CD4-positive, alpha-beta T cell treated with Interleukin-6 for 4 hours (primary cell): ENCODE data around the gene DLG1.
A peak's percentile ranks its signal among the peaks of the same experiment; 100 is the strongest.

Experiments
- DNase-seq: peaks from one replicate; pipeline ENCODE4 v3.0.0-alpha.2; 2020; ENCODE audit warnings: mixed read lengths

DLG1 gene

DNA sequence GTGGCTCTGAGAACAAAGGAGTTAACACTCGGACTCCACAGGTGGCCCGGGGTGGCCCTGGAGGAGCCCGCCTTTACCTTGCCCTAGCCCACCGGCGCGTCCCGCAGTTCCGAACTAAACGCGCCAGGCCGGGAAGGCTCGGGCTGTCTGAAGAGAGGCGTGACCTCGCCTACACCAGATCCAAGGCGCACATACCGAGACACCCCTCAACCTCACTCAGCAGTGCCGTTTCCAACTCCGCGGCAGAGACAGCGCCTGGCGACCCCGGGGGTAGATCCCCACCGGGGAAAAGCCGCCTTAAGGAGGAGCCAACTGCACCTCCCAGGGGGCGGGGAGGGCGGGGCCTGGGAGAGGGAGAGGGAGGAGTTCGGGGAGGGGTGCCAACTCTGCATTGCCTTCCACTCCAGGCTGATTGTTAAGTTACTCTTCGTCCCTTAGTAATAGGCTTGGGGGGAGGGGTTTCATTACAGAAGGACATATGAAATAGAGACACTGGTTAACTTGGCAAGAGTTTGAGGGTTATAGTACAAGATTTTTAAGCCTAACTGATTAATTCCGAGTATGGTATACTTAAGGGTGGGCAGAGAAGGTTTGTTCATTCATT lies at the start of gene DLG1:
Gene DLG1 (minus strand): TSS at position 272 of the 604 bp plus-strand sequence. CDS start 1,408 bp downstream, outside the sequence.
- peak; percentile 90 for DNase-seq

DNA sequence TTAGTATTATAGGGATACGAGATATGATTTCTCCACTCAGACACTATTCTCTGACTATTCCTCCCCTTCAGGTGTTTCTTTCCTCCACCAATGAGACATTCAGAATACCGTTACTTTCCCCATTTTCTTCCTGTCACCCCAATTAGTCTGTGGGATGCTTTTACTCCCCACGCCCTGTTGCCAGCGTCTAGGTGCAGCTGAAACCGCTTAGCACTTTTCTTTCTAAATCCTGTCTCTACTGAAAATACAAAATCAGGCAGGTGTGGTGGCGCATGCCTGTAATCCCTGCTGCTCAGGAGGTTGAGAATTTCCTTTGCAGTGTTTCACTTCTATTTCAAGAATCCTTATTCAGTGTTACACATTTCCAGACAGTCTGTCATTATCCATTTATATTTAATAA lies 49.6 kb upstream of the DLG1 start:
- DNase-seq: no peak

GRCh38 chr3:197345390-197345789 lies 47.0 kb upstream of the DLG1 start:
- DNase-seq: no peak

GRCh38 chr3:197344582-197345318 lies 46.3 kb upstream of the DLG1 start:
- DNase-seq: no peak

- DNase-seq: no peak
These were observed 45.4 kb upstream of the DLG1 start for GRCh38 chr3:197343656-197344408.

GRCh38 chr3:197343111-197343510 lies 44.7 kb upstream of the DLG1 start:
- DNase-seq: no peak

DNA sequence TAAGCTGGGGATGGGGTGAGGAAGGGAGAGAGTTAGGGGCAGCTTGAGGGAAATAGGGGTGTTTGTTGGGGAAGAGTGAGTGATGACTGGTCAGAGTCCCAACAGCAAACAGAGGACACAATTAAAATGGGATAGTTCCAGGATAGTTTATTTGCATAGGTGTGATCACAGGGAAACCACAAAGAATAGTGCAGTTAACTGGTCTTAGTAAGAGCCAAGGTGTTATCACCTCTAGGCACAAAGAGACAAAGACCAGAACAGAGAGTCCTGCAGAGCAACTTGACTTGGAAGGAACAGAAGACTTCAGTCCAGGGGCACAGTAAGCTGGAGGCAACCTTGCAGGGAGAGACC lies 42.1 kb upstream of the DLG1 start:
- DNase-seq: no peak

DNA sequence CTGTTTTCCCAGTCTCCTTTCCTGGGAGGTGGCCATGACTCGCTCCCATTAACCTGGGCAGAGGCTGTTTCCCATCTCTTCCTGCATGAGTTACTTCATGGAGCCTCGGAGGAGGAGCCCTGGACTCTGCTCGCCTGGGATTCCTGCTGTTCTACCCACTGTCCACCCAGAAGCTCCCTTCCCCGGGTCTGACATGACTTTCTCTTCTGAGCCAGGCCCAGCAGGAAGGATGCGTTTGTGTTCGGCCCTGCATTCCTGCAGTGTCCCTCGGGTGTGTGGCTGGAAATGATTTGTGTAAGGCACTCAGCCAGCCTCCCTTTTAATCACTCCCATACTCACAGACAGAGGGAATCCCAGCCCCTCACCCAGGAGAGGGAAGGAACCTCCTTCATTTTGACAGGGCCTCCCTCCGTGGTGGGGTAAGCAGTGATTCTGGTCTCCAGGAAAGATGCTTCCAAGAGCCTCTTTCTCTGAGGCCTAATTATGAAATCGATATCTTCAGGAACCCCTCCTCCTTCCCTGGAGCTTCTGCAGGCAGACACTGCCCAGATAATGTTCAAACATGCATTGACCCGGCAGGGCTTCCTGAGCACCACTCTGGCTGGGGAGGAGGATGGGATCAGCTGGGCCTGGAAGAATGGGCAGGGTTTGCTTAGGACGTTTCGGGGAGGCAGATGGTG lies 41.6 kb upstream of the DLG1 start:
- no peak for DNase-seq

GRCh38 chr3:197338586-197338985 lies 40.2 kb upstream of the DLG1 start:
- DNase-seq: no peak

DNA sequence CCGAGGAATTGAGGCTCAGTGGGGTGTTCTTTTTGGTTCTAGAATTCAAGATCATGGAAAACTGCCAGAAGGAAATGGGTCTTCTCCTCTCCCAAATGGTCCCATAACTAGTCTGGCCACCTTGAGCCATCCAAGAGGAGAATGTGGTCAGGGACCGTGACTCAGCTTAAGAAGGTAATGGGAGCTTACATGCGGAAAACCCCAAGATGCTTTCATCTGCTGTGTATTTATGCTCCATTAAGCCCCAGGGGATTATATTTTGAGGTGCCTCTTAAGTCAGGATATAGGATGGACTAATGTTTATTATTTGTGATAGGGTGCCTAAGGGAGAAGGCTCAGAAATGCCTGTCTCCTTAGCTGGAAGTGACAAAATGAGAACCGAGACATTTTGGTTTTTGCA lies 39.2 kb upstream of the DLG1 start:
- no peak for DNase-seq

DNA sequence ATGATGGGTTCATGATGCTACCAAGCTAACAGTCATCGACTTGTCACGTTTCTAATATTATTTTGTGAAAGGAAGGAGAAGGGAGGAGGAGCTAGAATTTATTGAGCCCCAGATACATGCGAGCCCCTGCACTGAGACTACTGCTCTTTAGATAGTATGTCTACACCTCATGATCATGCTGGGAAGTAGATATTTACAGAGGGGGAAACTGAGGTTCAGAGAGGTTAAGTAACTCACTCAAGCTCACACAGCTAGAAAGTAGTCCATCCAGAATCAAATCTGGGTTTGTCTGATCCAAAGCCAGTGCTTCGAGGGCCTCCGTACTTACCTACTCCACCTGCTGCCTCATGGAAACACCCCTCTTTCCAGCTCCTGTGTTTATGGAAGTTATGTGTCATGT lies 38.8 kb upstream of the DLG1 start:
- DNase-seq: no peak

DNA sequence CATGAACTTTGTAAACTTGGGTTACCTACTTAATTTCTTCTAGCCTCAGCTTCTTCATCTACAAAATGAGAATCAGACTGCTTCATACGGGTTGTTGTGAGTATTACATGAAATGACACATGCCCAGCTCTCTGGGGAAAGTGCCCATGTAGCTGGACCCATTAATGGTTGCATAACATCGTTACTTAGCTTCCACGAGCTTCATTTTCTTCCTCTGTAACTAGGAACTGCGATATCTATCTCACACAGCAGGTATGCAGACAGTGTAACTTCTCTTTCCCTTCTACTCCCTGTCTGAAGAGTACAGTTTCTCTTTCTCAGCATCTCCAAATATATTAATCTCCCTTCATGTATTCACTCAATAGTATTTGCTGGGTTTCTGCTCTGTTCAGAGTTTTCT lies 37.9 kb upstream of the DLG1 start:
- DNase-seq: no peak

DNA sequence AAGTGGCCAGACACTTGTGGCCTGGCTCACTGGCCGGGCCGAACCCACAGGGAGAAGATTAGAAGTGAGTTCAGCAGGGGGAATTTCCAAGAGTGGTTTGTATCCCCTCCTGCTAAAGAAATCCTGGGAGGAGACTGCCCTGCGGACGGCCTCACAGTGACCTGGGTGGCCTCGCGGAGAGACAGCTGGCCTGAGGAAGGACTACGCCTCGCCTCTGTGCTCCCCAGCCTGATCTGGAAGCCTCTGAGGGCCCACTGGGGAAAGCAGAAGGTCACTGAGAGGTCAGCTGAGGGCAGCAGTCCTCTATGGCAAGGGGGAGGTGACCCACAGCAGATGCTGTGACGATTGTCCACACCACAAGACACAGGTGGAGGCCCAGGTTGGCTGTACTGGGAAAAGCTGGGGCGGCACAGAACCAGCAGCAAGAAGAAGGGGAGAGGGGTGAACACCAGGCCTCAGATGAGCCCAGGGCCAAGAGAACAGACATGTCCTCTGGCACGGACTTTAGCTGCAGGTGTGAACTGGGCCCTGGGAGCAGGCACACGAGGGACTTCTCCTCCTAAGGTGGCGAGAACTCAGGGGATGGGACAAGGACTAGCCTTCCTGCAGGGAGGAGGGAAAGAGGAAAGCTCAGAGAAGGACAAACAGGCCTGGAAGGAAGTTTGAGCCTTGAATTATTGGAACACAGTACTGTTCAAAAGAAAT lies 37.2 kb upstream of the DLG1 start:
- DNase-seq: no peak

DNA sequence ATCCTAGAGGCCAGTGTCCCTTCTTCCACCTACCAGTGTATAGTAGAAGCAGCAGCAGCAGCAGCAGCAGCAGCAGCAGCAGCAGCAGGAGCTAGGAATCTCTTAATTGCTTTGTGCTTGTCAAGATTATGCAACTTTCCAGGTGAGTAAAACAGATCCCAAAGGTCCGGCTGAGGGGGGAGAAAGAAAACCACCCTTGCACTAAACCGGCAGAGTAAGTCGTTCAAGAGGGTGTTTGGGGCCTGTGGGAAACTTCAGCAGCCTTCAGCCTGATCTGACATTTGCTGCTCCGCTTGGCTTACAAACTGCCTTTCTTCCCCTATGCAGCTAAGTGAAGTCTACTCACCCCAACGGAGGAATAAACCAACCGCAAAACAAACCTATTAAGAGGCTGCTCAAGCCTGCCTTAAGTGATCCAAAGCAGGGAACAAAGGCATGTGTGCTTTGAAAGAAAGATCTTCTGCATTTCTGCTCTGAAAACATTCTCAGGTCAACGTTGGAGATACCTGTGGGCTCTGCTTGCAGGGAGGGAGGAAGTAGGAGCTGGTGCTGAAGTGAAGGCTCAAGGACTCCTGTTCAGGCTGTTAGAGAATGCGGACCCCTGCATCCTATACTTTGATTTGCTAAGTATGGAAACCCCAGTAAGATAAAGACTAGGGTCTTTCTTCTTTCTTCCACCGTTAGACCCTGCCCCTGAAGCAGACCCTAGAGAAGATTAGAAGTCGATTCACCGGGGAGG lies 35.7 kb upstream of the DLG1 start:
- DNase-seq: no peak

GRCh38 chr3:197331131-197331530 lies 32.7 kb upstream of the DLG1 start:
- DNase-seq: no peak

GRCh38 chr3:197329382-197329781 lies 31.0 kb upstream of the DLG1 start:
- no peak for DNase-seq

- no peak for DNase-seq
These were observed 29.8 kb upstream of the DLG1 start for GRCh38 chr3:197328198-197328597.

DNA sequence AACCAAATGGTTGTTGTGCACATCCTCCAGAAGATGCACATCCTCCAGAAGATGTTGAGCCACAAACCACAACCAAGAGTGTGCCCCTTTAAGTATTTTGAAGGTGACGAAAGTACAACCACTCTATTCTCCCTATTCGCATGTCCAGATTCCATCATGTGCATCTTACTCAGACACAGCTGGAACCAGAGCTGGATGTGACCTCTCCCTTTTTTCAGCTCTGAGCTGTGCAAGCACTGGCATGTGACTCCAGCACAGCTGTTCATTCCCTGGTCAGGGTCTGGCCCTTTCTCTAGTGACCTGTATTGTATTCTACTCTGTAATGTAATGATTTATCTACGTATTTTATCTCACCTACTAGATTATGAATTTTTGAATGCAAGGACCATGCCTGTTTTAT lies 29.3 kb upstream of the DLG1 start:
- DNase-seq: no peak

DNA sequence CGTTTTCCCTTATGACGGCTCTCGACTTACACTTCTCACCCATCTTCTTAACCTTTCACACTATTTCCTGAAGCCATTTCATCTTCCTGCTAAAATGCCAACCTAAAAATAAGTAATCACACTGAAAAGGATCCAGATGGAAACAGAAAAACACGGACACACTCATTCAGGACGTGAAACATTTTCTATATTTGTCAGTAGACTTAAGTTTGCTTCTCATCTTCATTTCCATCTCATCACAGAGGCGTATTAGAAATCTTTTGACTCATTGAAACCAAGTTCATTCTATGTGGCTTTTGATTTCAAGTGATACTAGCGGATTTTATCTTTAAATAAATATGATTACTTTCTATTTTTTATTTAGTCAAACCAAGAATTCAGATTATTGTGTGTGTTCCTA lies 27.4 kb upstream of the DLG1 start:
- no peak for DNase-seq

GRCh38 chr3:197322149-197322548 lies 23.7 kb upstream of the DLG1 start:
- no peak for DNase-seq

DNA sequence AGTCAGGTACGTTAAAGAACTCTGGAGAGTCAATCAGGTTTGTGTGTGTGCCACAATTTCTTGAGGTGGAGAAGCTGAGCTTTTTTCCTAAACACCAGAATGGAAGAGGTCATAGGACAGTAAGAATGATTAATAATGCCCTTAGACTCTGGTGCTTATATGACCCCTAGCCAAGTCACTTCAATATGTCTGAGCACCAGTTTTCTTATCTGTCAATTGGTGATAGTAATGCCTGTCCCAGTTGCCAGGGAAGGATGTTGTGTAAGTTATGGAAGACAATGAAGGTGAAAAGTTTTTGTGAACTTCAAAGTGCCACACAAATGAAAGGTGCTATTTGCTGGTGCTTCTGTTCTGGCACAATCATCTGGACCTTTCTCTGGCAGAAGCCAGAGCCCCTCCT lies 22.2 kb upstream of the DLG1 start:
- no peak for DNase-seq

DNA sequence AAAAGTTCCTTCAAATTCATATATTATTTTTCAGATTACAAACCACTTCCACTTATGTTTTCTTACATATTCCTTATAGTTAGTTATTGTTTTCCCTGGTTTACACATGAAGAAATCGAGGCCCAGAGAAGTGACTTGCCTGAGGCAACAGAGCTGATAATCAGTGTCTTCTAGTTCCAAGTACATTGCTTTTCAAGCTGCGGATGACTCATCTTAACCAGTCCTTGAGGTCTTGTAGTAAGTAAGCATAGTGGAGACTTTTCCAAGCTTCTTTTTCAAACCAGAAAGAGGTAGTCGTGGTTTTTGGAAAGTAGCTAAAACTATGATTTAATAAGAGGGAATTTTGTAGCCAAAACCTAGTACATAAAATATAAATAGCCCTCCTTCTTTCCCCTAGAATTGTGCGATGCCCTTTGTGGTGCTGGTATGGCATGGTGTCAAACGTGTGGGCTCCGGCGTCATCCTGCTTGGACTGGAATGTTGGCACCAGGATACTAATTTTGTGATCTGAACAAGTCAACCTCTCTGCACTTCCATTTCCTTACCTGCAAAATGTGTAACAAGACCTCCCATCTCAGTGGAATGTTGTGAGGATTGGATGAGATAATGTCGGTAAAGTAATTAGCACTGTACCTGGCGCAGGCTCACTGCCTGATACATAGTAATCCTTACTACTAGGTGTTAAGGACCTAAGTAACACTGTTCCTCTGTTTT lies 19.0 kb upstream of the DLG1 start:
- no peak for DNase-seq
